Stimulated activated CD4-positive, alpha-beta T cell treated with anti-CD3 and anti-CD28 coated beads, Interleukin-1b, Interleukin-23, amount 100 ng/mL, for 24 hours (primary cell): ENCODE results near the gene REX1BD.

ENCODE experiments used
- DNase-seq, 4 experiments: peaks; one replicate each; pipeline ENCODE4 v3.0.0-alpha.2; 2020; ENCODE audit warnings: low read depth in 4 of 4, low spot score in 1 of 4

Gene REX1BD

GRCh38 chr19:18601875-18602274 lies 13.3 kb downstream of the REX1BD start:
- no peak for DNase-seq

- DNase-seq = no peak
Observed at GRCh38 chr19:18603255-18603957, 14.8 kb downstream of the REX1BD start.

DNA sequence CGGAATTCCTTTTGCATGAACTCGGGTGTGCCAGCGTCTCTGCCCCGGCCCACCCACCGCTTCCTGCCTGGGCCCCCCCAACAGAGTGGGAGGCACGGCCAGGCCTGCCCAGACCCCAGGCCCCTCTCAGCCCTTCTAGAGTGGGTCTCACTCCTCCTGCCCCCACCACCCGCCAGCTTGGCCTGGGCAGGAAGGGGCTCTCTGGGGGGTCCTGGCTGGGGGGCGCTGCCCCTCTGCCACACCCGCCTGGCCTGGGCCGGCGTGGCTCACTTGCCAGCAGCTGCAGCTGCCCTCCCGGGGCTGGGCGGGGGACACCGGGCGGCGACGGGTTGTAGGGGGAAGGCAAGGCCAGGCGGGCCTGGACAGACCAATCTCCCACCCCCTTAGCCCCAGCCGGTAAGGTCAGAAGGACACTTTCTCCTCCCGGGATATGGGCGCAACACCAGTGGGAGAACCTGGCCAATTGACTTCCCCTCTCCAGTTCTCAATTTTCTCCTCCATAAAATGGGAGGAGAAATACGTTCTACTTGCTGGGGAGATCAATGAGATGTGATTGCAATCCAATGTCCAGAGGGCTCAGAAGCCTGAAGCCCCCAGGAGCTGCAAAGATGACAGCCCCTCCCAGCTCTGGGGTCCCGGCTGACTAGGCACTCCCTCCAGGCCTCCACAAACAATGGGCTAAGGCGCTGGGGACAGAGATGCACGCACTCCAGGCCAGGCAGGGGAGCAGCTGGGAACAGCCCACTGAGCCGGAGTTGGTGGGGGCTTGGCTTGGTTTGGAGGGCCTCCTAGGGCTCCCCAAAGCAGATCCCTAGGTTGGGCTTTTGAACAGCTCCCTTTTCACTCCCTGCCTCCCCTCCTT lies 15.6 kb downstream of the REX1BD start:
- DNase-seq = no peak

DNA sequence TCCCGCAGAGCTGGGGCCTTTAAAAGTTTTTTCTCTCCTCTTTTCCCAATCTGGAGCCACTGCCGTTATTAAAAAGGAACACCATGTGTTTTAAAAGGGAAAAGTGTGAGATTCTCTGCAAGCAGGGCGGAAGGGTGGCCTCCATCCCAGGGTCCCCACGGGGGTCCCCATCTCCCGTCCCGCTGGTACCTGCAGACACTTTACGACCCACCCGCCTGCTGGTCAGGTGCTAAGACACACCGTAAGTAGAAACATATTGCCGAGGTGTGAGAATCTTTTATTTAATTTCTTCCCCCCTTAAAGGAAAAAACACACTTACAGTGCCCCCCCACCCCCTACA lies 16.2 kb downstream of the REX1BD start:
- DNase-seq = no peak

- DNase-seq = no peak
Observed at GRCh38 chr19:18605196-18605545, 16.6 kb downstream of the REX1BD start.

GRCh38 chr19:18605546-18606280 lies 17.1 kb downstream of the REX1BD start:
- DNase-seq = no peak

DNA sequence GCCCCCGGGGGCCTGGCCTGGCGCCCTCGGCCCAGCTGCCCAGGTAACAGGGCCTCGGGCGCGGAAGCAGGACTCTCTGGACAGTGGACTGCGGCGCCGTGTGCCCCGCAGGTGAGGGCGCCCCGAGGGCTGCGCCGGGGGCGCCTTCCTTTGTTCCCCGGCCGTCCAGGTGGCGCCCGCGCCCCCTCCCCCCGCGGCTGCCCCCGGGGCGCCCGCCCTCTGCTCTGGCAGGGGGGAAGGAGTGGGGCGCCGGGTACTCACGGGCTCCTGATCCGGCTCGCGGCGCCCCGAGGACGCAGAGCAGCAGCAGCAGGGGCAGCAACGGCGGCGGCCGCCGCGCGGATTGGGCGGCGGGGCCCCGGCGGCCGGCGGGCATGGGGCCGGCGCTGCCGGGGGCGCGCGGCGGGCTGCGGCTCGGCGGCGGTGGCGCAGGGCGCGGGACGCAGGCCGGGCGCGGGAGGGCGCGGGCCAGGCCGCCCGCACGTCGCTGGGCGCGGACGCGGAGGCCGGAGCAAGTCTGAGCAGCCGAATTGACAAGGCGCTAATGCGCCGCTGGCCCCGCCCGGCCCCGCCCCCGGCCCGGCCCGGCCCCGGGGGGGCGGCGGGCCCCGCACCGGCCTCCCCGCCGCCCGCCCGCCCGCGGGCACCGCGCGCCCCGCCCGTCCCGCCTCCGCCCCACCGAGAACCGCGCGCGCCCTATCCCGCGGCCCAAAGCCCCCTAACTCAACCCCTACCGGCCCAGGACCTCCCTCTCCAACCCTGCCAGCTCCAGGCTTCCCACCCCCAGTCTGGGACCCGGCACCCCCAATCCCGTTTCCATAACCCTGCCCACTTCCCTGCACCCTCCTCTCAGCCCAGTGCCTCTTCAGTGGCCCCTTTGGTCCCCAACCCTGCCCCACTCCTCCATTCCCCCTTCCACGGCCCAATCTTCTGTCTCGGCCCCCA lies 18.0 kb downstream of the REX1BD start, which contains the start of gene CRLF1:
TSS of gene CRLF1 (minus strand) at position 519 of the 945 bp plus-strand sequence. CDS start at position 376, 143 bp downstream.
- DNase-seq = no peak

DNA sequence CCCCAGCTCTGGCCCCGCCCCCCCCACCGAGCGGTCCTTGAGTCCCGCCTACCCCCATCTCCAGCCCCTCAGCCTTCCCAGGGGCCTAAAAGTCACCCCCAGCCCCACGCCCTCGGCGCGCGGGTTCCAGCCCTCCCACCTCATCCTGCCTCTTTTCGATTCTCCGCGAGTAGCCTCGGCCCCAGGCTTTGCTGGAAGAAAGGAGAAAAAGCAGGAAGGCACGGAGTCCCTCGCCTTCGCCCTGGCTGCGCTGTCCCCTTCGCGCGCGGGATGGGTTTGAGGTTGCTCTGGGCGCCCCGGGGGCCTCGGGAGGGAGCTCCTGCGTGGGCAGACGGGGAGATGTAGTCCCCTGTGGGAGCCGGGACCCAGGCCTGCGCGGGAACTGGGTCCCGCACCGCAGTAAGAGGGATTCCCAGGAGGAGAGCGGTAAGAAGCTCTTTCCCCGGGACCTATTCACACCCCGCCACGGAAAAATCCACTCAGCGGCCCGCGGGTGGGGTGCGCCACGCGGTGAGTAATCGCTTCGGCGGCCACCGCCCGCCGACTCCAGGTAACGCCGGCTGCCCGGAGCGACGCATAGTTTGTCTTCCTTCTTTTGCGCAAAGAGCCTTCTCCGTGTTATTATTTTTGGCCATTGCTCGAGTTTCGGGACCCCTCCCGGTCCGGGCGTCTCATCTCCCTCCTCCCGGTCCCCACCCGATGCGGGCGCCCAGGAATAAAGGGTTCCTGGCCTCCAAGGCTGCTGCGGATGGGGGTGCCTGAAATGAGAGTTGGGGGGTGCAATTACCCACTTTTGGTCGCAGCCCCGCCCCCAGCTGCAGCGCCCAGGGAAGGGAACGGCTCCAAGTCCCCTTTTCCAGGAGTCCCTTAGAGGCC lies 18.9 kb downstream of the REX1BD start:
- no peak for DNase-seq

DNA sequence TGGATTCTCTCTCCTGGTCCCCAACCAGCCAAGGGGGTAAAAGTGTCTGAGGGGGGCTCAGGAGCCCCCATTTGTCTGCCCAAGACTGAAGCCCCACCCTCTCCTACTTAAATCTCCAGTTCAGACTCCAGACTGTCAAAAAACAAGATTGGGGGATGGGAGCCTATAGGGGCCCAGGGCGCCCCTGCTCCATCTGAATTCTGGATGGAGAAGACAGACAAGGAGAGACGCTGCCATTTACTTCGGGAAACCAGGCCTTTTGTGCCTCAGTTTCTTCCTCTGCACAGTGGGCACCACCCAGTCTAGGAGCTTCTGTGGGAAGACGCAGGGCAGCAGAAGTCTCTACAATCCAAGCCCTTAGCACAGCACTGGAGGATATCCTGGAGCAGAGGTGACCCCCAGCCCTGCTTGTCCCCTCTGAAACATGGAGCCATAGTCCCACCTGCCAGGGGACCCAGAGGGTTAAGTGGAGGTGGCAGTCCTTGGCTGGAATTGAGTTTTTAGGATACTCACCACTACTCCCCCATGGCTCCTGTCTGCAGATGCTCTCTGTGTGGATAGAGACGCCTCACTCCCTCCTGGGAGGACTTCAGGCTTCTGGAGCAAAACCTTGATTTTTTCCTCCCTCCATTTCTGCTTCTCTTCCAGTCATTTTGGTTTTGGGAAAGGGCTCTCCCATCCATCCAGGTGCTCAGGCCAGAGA lies 19.7 kb downstream of the REX1BD start:
- no peak for DNase-seq

GRCh38 chr19:18608805-18609716 lies 20.5 kb downstream of the REX1BD start:
- DNase-seq = no peak

- DNase-seq = no peak
Observed at GRCh38 chr19:18609717-18610051, 21.1 kb downstream of the REX1BD start.

GRCh38 chr19:18610245-18610555 lies 21.6 kb downstream of the REX1BD start:
- DNase-seq = no peak

DNA sequence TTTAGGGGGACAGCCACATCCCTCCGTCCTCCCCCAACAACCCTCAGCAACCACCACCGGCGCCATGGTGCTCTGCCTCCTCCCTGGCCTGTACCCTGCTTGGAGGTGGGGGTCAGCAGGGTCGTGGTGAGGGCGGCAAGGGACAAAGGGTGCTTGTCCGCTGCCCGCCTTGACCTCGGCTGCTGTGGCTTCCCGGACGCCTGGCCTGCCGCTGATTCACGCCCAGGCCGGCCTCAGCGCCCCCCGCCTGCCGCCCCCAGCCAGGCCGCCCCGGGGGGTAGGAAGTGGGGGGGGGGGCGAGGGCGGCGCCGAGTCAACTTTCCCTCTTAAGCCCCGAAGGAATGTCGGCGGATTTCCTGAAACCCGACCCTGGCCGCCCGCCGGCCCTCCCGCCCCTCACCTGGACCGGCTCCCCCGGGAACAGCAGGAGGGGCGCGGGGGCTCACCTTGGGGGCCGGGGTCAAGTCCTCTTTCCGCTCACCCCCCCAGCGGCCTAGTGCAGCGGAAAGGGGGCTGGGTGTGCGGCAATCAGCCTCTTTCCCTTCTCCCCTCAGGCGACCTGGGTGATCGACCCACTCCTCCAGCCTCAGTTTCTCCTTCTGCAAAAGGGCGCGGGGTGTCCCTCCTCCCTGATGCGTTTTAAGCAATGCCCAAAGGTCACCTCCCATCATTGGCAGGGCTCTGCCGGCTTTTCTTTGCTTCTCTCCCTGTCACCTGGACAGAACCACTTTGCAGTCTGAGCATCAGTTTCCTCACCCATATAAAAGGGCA lies 22.1 kb downstream of the REX1BD start:
- no peak for DNase-seq

DNA sequence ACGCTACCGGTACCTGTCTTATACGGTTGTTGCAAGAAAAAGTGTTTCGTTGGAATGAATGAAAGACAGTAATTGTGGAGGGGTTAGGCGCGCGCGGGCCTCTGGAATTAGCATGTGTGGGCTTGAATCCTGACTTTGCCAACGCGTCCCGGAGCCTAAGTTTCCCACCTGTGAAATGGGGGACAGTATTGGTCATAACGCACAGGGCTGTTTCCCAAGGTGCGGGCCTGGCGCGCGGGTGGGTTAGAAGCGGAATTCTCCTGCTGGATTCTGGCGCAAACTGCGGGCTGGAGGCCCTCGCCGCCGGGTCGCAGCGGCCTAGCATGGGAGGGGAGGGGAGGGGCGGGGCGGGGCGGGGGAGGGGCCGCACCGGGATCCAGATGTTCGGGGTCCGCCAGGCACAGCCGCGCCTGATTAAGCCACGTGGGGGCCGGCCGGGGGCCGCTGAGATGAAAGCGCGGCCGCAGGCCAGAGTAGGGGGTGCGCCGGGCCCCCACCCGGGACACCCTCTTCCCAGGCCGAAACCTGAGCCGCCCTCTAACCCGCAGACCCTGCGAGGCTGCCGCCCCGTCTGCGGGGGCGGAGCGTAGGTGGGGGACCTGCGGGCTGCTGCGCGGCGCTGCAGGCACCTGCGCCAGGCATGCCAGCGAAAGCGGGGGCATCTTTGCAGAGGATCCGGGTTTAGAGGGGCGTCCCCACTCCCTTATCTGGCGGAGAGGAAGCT lies 22.9 kb downstream of the REX1BD start:
- DNase-seq = no peak

DNA sequence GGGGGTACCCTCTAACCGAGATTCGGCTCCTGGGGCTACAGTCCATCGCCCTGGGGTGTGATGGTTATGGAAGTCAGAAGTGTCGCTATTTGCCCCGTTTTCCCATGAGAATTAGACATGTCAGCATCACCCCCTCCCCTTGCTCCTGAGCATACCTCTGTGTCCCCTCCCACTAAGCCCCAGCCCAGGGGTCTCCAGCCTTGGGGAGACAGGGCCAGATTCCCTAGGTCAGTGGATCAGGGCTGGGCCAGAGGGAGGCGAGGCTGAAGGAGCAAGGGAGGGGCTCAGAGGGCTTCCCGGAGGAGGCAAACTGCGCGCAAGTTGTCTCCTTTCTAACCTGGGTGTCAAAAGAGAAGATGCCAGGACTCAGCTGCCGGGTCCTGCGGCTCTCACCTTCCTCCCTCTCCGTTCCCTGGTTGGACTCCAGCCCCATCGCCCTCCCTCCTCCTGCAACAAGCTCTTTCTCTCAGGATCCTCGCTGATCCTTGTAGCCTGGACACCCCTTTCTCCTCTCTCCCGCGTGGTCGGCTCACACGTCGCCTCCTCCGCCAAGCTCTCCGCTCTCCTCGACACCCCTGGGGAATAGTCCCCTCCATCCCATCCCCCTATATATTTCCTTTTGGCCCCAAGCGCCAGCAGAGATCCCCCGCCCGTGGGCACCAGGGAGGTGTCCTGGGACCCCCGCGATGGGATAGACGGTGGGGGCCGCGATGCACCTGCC lies 23.6 kb downstream of the REX1BD start:
- no peak for DNase-seq
